Measurements from ENCODE around the gene NCKAP5.

DNA sequence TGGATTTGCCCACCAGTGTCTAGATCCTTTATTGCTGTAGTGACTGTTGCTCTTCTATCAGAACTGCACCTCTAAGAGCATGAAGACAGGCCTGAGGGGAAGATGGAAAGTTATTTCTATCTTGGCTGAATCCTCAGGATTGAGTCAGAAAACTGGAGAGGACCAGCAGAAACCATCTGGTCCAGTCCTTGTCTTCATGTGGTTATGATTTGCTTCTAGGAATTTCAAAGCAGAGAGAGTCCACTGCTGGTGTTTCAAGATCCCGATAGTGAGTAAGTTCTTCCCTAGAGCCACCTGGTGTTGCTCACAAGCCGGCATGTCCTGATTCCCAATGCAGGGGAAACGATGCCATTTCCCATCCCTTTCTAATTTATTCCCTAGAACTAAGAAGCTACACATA lies 84.2 kb downstream of the NCKAP5 start:
- TF ChIP-seq POLR2AphosphoS5 (IDR thresholded peaks at IDR 0.05; ENCODE audit: control insufficient read depth, insufficient read depth, low read depth, low read length) (no peak), MXI1 (IDR thresholded peaks at IDR 0.05; ENCODE audit: low read depth, low read length) (no peak), RCOR1 (IDR thresholded peaks at IDR 0.05; ENCODE audit: borderline replicate concordance in 1 of 2, low read depth in 2 of 2, low read length in 2 of 2) (no peak)
- TF ChIP-seq, protein P1, sequence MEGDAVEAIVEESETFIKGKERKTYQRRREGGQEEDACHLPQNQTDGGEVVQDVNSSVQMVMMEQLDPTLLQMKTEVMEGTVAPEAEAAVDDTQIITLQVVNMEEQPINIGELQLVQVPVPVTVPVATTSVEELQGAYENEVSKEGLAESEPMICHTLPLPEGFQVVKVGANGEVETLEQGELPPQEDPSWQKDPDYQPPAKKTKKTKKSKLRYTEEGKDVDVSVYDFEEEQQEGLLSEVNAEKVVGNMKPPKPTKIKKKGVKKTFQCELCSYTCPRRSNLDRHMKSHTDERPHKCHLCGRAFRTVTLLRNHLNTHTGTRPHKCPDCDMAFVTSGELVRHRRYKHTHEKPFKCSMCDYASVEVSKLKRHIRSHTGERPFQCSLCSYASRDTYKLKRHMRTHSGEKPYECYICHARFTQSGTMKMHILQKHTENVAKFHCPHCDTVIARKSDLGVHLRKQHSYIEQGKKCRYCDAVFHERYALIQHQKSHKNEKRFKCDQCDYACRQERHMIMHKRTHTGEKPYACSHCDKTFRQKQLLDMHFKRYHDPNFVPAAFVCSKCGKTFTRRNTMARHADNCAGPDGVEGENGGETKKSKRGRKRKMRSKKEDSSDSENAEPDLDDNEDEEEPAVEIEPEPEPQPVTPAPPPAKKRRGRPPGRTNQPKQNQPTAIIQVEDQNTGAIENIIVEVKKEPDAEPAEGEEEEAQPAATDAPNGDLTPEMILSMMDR (IDR thresholded peaks at IDR 0.05 in 2 of 3, conservative IDR thresholded peaks at IDR 0.05 in 1 of 3; ENCODE audit: insufficient read depth in 2 of 3, low read depth in 1 of 3, low read length in 3 of 3): no peak
- TF ChIP-seq, protein P2, sequence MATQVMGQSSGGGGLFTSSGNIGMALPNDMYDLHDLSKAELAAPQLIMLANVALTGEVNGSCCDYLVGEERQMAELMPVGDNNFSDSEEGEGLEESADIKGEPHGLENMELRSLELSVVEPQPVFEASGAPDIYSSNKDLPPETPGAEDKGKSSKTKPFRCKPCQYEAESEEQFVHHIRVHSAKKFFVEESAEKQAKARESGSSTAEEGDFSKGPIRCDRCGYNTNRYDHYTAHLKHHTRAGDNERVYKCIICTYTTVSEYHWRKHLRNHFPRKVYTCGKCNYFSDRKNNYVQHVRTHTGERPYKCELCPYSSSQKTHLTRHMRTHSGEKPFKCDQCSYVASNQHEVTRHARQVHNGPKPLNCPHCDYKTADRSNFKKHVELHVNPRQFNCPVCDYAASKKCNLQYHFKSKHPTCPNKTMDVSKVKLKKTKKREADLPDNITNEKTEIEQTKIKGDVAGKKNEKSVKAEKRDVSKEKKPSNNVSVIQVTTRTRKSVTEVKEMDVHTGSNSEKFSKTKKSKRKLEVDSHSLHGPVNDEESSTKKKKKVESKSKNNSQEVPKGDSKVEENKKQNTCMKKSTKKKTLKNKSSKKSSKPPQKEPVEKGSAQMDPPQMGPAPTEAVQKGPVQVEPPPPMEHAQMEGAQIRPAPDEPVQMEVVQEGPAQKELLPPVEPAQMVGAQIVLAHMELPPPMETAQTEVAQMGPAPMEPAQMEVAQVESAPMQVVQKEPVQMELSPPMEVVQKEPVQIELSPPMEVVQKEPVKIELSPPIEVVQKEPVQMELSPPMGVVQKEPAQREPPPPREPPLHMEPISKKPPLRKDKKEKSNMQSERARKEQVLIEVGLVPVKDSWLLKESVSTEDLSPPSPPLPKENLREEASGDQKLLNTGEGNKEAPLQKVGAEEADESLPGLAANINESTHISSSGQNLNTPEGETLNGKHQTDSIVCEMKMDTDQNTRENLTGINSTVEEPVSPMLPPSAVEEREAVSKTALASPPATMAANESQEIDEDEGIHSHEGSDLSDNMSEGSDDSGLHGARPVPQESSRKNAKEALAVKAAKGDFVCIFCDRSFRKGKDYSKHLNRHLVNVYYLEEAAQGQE (IDR thresholded peaks at IDR 0.05; ENCODE audit: borderline replicate concordance): no peak
- TF ChIP-seq, protein P2 (CRISPR knock-in tag; IDR thresholded peaks at IDR 0.05; ENCODE audit: low read depth): no peak

Measured in K562 (cell line).